HG03520 (cell line): ENCODE data around the gene SMPX.

ENCODE experiments used
- ATAC-seq: cut with Tn5 transposase; IDR thresholded peaks from one replicate; pipeline ENCODE4 v1.9.1; 2021; ENCODE audit warnings: mild to moderate bottlenecking, moderate library complexity; ENCODE audit not compliant: unreplicated experiment

Gene SMPX

GRCh38 chrX:21715825-21716224, 42.1 kb downstream of the SMPX start:
- ATAC-seq: no peak

DNA sequence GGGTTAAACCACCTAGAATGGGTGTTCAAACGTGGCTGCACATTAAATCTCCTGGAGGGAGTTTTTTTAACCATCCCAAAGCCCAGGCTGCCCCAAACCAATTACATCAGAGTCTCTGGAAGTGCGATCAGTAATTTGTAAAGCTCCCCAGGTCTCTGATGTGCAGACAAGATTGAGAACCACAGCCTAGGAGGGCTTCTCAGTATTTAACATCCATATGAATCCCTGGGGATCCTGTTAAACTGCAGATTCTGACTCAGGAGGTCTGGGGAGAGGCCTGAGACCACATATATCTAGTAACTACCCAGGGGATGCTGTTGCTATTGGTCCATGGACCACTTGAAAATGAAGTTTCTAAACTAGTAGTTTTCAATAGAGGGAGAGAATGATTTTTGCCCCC, 42.6 kb downstream of the SMPX start:
- ATAC-seq: no peak

DNA sequence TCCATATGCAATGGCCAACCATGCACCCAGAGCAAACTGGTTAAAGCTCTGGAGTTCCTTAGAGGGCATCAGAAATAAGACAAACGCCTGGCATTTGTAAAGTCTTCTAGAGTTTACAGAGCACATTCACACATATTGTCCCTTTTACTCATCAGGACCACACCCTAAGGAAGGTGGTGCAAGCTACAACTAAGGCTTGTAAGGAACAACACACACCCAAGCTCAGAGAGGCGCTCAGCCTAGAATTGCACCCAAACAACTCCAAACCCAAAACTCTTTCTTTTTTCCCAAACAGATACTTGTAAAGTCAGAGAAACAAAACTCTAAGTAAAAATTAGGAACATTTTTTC, 46.1 kb downstream of the SMPX start:
- ATAC-seq: no peak

GRCh38 chrX:21711129-21711847, 46.6 kb downstream of the SMPX start:
- ATAC-seq: no peak

DNA sequence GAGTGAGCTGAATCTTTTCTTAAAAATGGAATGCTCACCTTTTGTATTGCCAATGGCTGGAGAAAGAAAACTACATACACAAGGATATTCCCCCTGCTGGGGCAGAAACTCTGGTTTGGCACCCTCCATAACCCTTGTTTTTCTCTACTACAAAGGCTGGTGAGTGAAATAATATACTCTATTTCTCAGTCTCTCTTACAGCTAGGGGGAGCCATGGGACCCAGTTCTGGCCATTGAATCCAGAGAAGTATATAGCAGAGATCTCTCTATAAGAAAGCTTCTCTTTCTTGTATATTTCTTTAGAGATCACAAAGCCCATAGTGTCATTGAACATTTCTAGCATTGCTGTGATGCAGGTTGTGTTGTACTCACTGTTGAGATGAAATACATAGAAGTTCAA, 49.8 kb downstream of the SMPX start:
- no peak for ATAC-seq

GRCh38 chrX:21705225-21705624, 52.7 kb downstream of the SMPX start:
- ATAC-seq: no peak

DNA sequence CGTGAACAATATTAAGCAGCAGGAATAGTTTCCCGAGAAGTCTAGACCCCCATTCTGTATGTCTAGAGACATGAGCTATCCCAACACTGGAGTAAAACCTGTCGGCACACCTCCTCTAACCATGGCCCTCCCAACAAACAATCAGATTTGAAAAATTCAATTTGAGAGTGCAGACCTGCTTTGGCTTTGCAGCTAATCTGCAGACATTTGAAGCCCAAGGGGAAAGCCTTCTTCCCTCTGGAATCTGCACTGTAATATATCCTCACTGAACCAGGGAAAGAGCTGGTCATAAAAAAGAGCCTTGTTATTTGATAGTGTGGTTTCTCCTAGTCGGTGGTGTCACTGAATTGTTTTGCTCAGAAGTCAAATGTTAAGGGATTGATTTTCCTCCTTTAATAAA, 55.2 kb downstream of the SMPX start:
- ATAC-seq: no peak

- no peak for ATAC-seq
These were observed 56.9 kb downstream of the SMPX start for GRCh38 chrX:21700967-21701366.

GRCh38 chrX:21700275-21700674, 57.6 kb downstream of the SMPX start:
- no peak for ATAC-seq

- no peak for ATAC-seq
These were observed 58.8 kb downstream of the SMPX start for GRCh38 chrX:21699136-21699535.

DNA sequence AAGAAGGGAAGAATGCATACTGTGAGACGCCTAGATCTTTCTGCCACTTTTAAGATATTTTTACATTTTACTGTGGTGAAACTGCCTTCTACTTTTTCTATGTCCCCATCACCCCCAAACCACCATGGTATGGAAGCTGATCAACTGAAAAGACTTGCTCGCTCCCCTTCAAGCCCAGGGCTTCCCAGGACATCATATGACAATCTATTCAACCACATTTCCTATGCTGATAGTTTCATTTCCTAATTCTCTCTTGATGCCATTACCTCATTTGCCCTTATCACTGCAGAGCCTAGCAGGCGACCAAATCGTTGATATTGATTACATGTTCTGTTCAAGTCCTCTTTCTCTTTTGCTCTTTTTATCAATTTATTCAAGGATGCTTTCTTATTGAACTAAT, 59.6 kb downstream of the SMPX start:
- ATAC-seq: no peak

GRCh38 chrX:21691512-21692018, 66.4 kb downstream of the SMPX start:
- ATAC-seq: no peak

DNA sequence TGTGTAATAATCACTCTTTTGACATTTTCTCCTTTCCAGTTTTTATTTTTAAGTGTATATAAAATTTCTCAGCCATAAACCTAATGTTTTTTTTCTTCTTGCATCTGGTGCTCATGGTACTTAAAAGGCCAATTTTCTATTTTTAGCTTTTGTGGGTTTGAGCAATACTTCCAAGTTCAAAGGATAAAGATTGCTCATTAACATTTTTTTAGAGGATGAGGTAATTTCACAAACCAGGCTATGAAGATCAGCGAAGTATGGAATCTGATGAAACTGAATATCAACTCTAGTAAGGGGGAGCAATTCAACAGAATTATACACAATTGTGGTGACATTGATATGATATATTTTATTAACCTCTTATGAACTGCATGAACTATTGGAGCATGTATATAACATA, 74.0 kb downstream of the SMPX start:
- no peak for ATAC-seq

- no peak for ATAC-seq
These were observed 79.8 kb downstream of the SMPX start for GRCh38 chrX:21678048-21678612.

GRCh38 chrX:21675931-21676330, 82.0 kb downstream of the SMPX start:
- no peak for ATAC-seq

GRCh38 chrX:21674430-21675186, 83.3 kb downstream of the SMPX start:
- ATAC-seq: no peak

GRCh38 chrX:21666679-21667078, 91.2 kb downstream of the SMPX start:
- no peak for ATAC-seq

DNA sequence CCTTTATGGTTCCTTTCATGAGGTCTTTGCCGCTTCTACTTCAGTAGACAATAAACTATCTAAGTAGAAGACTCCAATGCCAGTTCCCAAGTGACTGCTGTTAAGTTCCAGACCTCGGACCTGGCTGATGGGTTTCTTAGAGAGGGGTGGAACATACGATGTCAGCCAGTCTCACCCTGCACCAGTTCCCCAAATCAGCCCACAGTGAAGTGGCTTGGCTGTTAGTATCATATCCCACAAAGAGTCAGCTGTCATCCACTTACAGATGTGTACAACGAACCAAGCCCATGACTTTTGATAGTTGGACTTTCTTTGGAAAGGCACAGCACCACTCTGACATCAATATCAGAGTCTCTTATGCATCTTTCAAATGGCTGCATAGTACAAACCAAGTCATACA, 91.7 kb downstream of the SMPX start:
- no peak for ATAC-seq

DNA sequence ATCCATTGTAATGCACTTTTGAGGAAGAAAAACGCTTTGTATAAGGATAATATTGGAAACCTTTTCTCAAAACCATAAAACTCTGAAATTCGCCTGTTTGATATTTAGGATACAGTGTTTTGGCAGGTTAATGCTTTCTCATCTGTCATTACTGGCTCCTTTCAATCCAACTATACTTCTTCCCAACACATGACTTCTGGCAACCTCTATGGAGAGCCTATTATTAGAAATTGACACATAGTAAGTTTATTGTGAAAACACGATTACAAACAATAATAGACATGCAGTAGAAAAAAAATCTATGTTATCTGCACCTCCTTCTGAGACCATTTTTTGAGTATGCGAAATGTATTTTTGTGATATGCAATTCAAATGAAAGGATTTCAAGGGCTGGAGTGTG, 95.2 kb downstream of the SMPX start:
- ATAC-seq: no peak

GRCh38 chrX:21661316-21661715, 96.6 kb downstream of the SMPX start:
- no peak for ATAC-seq

GRCh38 chrX:21660156-21660555, 97.8 kb downstream of the SMPX start:
- ATAC-seq: no peak

DNA sequence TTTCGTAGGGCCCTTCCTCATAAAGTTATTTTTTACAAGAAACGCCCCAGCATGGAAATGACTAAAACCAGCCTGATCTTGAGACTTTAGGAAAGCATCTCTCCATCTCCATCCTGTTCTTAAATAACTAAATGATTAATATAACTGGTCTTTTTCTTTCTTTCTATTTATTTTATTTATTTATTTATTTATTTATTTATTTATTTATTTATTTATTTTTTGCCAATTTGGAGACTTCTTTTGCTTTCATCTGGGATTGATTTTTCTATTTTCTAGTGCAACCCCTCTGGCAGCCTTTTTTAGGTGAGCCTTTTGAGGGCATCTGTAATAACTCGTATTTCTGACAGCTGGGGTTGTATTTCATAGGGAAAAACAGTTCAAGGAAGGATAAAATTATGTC, 98.6 kb downstream of the SMPX start:
- no peak for ATAC-seq
